ENCODE measurements around the gene SLC1A2.

SLC1A2 gene

GRCh38 chr11:35413598-35413997, 5.8 kb downstream of the SLC1A2 start:
- no peak for DNase-seq (ENCODE audit: low spot score)

- peak; percentile 29 for DNase-seq (ENCODE audit: low spot score)
Measured at GRCh38 chr11:35412285-35412684, 7.1 kb downstream of the SLC1A2 start.

- DNase-seq (ENCODE audit: low spot score) = no peak
Measured at GRCh38 chr11:35407041-35407440, 12.3 kb downstream of the SLC1A2 start.

GRCh38 chr11:35404388-35404775, 15.0 kb downstream of the SLC1A2 start:
- peak; percentile 56 for DNase-seq (ENCODE audit: low spot score)

GRCh38 chr11:35403765-35404387, 15.5 kb downstream of the SLC1A2 start:
- no peak for DNase-seq (ENCODE audit: low spot score)

GRCh38 chr11:35402751-35403660, 16.4 kb downstream of the SLC1A2 start:
- no peak for DNase-seq (ENCODE audit: low spot score)

GRCh38 chr11:35398881-35399280, 20.5 kb downstream of the SLC1A2 start:
- DNase-seq (ENCODE audit: low spot score) = no peak

- DNase-seq (ENCODE audit: low spot score) = no peak
Measured at GRCh38 chr11:35394941-35395340, 24.4 kb downstream of the SLC1A2 start.

GRCh38 chr11:35393098-35393497, 26.3 kb downstream of the SLC1A2 start:
- DNase-seq (ENCODE audit: low spot score) = no peak

GRCh38 chr11:35391922-35392688, 27.3 kb downstream of the SLC1A2 start:
- DNase-seq (ENCODE audit: low spot score) = peak; percentile 80

- no peak for DNase-seq (ENCODE audit: low spot score)
Measured at GRCh38 chr11:35390737-35391682, 28.3 kb downstream of the SLC1A2 start.

GRCh38 chr11:35389897-35390465, 29.4 kb downstream of the SLC1A2 start:
- no peak for DNase-seq (ENCODE audit: low spot score)

- DNase-seq (ENCODE audit: low spot score) = no peak
Measured at GRCh38 chr11:35389112-35389511, 30.2 kb downstream of the SLC1A2 start.

GRCh38 chr11:35388061-35388460, 31.3 kb downstream of the SLC1A2 start:
- no peak for DNase-seq (ENCODE audit: low spot score)

- DNase-seq (ENCODE audit: low spot score) = no peak
Measured at GRCh38 chr11:35387111-35387982, 32.0 kb downstream of the SLC1A2 start.

- DNase-seq (ENCODE audit: low spot score) = no peak
Measured at GRCh38 chr11:35383953-35384352, 35.4 kb downstream of the SLC1A2 start.

GRCh38 chr11:35381709-35382322, 37.5 kb downstream of the SLC1A2 start:
- no peak for DNase-seq (ENCODE audit: low spot score)

GRCh38 chr11:35380603-35381002, 38.8 kb downstream of the SLC1A2 start:
- no peak for DNase-seq (ENCODE audit: low spot score)

- no peak for DNase-seq (ENCODE audit: low spot score)
Measured at GRCh38 chr11:35377262-35377661, 42.1 kb downstream of the SLC1A2 start.

GRCh38 chr11:35376613-35377012, 42.7 kb downstream of the SLC1A2 start:
- DNase-seq (ENCODE audit: low spot score) = no peak
